Activated naive CD4-positive, alpha-beta T cell treated with anti-CD3 and anti-CD28 coated beads, Interleukin-2, amount 50 U/mL, for 16 hours (primary cell): ENCODE results near the gene C16orf87.
A peak's percentile ranks its signal among the peaks of the same experiment; 100 is the strongest.
"Not testable (repeated sequence)": the region's sequence is repeated elsewhere in the genome, so short reads cannot be mapped to it uniquely, and the experiment has no call there.

Experiments used
- DNase-seq: peaks from one replicate; pipeline ENCODE4 v3.0.0-alpha.2; 2020

C16orf87 gene

GRCh38 chr16:46797501-46797900 is 33.5 kb downstream of the C16orf87 start:
- no peak for DNase-seq

GRCh38 chr16:46796764-46797269 is 34.2 kb downstream of the C16orf87 start:
- DNase-seq: no peak

DNA sequence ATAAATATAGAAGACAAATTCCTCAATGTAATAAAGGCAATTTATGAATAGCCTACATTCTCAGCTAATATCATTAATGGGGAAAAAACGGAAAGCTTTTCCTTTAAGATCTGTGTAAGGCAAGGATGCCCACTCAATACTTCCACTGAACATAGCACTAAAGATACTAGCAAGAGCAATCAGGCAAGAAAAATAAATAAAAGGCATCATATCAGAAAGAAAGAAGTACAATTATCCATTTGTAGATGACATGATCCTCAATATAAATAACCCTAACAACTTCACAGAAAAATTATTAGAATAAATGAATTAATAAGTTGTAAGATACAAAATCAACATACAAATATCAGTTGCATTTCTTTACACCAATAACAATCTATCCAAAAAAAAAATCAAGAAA is 37.1 kb downstream of the C16orf87 start:
- no peak for DNase-seq

- DNase-seq: no peak
Observed at GRCh38 chr16:46790599-46791270, 40.2 kb downstream of the C16orf87 start.

- peak; percentile 75 for DNase-seq
Observed at GRCh38 chr16:46789499-46790414, 41.2 kb downstream of the C16orf87 start.

GRCh38 chr16:46788891-46789474 is 42.0 kb downstream of the C16orf87 start:
- DNase-seq: no peak

GRCh38 chr16:46787909-46788308 is 43.1 kb downstream of the C16orf87 start:
- DNase-seq: no peak

DNA sequence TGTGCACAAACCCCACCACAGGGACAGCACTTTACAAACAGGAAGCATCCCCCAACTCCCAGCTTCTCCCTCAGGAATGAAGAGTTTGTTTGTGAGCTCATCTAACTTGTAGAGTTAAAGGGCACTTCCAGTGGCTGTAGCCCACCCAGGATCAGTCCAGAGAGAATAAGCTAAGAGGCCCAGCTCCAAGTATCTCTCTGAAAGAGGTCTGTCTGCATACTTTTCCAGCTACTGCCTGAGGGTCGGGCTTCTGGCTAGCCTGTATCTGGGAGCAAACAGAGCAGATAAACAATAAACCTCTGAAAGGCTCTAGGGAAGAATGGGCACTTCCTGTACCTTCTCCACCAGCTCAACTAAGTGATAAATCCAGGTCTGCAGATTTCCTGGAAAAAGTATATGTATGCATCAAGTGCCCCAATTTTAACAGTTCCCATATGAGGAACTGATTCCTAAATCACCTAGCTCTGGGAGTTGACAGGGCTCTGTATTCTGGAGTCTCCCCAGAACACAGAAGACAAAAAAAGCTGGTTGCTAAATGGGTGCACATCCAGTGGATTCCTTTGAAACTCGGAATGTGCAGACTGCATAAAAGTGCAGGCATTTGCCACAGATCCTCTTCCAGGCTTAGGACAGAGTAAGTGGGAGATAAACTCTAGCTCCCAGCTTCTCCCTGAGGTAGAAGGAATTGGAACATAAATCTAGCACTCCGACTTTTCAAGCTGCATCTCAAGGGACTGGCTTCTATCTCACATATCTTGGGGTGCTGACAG is 45.7 kb downstream of the C16orf87 start:
- no peak for DNase-seq

- DNase-seq: not testable (repeated sequence)
Observed at GRCh38 chr16:46784569-46784968, 46.4 kb downstream of the C16orf87 start.

- no peak for DNase-seq
Observed at GRCh38 chr16:46783800-46784199, 47.2 kb downstream of the C16orf87 start.

DNA sequence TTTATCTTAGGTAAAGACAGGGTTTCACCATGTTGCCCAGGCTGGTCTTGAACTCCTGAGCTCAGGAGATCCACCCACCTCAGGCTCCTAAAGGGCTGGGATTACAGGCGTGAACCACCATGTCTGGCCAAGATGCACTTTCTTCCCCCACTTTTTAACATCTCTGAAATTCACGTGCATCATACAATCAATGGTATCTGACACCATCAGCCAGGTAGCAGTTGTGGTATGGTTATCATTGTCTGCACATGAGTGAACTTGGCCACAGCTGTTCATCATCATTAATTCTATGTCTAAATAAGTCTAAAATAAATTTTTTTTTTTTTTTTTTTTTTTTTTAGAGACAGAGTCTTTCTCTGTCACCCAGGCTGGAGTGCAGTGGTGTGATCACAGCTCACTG is 48.7 kb downstream of the C16orf87 start:
- DNase-seq: no peak

DNA sequence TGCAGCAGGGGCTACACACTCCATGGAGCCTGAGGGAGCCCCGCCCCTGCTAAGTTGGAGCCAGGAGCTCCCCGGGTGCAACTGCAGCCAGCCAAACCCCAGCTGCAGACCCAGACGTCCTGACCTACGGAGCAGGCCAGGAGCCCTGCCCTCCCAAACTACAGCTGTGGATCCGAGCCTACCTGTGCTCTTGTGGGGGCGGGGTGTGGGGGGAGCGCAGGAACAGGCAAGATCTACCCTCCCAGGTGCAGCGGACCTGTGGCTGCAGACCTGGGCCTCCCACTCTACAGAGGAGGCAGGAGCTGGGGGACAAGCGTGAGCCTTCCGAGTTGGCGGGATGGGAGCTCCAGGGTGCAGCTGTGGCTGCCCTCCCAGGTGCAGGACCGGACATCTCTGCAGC is 53.2 kb downstream of the C16orf87 start:
- no peak for DNase-seq

DNA sequence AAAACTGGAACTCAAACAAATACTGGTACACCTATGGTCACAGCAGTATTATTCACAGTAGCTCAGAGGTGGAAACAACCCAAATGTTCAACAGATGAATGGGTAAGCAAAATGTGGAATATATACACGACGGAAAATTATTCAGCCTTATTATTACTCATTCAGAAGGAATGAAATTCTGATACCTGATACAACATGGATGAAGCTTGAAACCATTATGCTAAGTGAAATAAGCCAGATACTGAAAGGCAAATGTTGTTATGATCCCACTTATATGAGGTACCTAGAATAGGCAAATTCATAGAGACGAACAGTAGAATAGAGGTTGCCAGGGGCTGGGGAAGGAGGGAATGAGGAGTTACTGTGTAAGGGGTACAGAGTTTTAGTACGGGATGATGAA is 55.8 kb downstream of the C16orf87 start:
- DNase-seq: no peak

- no peak for DNase-seq
Observed at GRCh38 chr16:46774743-46775177, 56.2 kb downstream of the C16orf87 start.

DNA sequence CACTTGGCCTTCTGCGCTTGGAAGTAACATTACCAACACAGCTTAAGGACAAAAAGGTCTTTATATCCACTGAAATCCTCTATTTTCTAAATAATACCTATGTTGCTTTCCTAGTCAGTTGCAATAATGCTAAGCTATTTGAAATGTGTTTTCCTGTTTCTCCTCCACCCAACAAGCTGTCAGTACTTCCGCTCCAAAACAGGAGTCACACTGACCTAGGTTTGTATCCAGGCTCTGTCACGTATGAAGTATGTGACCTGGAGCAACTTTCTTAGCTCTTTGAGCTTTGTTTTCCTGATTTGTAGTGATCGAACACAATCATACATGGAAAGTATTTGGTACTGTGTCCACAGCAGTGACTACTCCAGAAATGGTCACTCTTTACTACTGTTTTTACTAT is 58.5 kb downstream of the C16orf87 start:
- DNase-seq: no peak

DNA sequence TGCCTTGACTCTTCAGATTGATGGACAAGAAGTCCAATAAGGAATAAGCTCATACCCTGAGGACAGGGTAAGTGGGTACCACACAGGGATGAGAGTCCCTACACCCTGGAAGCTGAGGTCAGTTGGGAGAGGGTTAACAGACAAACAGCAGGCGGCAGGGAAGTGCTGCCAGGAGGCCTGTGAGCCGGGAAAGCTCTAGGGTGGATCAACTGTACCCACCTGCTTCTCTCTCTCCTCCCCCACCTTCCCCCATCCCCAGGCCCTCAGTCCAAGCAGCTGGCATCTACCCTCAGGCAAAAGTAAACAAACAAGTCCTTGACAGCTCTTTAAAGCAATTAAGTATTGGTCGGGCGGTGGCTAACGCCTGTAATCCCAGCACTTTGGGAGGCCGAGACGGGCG is 62.2 kb downstream of the C16orf87 start:
- no peak for DNase-seq

- no peak for DNase-seq
Observed at GRCh38 chr16:46765050-46765449, 65.9 kb downstream of the C16orf87 start.

DNA sequence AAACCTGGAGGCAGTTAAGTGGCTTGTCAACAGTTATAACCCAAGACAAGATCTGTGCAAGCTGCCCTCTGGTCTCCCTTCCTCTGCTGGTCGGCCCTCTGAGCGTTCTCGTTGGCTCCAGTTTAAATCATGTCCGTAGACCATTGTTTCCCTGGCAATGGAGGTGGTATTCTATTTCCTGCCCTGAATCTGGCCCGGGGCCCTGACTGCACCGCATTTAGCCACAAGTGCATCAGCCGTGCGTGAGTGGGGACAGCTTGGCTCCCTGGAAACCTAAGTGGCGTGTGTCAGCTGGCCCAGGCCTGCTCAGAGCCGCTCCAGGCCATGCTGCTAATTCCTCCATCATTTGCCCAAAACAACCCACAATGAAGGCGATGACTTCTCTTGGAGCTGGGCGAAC is 67.8 kb downstream of the C16orf87 start:
- no peak for DNase-seq

DNA sequence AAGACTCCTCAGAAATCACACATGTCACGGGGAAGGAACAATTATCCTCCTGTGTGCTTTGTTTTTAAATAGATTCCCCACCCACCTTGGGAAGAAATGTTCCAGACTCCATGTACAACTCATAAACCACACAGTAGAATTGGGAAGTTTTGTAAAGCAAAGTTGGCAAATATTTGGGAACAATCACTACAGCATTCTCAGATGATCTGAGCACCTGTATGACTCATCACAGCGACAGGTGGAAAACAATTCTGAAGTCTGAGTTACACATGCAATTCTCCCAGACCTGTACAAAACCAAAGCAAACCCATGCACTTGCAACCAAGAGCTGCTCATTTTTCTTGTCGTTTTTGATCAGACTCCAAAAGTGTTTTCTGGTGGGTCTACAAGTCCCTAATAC is 68.4 kb downstream of the C16orf87 start:
- no peak for DNase-seq

- no peak for DNase-seq
Observed at GRCh38 chr16:46759309-46759708, 71.7 kb downstream of the C16orf87 start.

GRCh38 chr16:46757339-46758050 is 73.5 kb downstream of the C16orf87 start:
- DNase-seq: no peak

DNA sequence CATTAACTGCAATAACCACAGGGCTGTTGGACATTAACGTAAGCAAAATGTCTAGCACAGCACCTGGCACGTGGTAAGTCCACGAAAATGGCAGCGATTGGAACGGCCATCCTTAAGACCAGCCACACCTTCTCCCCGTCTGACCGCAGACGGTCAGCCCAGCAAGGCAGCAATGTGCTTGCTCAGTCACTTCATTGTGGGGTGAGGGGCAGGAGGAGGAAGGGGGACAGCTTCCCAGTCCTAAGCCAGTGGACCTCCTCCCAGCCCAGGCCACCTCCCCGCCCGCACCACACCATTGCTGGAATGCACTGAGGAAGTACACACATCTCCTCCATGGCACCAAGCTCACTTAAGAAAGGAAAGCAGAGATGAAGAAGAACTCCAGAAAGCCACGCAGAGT is 74.2 kb downstream of the C16orf87 start:
- no peak for DNase-seq
